ENCODE results near the gene NETO1.

NETO1 gene

DNA sequence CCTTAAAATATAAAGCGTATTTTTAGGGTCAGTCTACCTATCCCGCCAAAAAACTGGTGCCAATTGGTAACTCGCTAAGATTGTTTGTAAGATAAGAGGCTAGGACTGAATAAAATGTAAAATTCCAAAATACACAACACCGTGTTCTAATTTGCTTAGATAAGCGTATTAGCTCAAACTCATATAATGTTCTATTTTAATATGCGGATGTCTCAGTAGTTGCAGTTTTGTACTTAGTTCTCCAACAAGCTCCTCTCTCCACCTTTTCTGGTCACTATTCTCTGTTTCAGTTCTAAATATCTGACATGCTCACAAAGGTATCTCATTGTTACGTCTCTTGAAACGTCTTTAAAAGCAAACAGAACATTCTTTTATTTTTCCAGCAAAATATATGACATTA is 24.0 kb downstream of the NETO1 start:
- H3K27ac ChIP-seq, result no peak overlapping the region
- H3K4me3 ChIP-seq (ENCODE audit: low read depth in 1 of 2, low read length in 1 of 2), result no peak overlapping the region
- H3K4me1 ChIP-seq (ENCODE audit: control insufficient read depth in 1 of 2, insufficient read depth in 1 of 2, low read depth in 1 of 2, low read length in 1 of 2), result no peaks in the 10 kb centered on the region
- TF ChIP-seq, protein P1, sequence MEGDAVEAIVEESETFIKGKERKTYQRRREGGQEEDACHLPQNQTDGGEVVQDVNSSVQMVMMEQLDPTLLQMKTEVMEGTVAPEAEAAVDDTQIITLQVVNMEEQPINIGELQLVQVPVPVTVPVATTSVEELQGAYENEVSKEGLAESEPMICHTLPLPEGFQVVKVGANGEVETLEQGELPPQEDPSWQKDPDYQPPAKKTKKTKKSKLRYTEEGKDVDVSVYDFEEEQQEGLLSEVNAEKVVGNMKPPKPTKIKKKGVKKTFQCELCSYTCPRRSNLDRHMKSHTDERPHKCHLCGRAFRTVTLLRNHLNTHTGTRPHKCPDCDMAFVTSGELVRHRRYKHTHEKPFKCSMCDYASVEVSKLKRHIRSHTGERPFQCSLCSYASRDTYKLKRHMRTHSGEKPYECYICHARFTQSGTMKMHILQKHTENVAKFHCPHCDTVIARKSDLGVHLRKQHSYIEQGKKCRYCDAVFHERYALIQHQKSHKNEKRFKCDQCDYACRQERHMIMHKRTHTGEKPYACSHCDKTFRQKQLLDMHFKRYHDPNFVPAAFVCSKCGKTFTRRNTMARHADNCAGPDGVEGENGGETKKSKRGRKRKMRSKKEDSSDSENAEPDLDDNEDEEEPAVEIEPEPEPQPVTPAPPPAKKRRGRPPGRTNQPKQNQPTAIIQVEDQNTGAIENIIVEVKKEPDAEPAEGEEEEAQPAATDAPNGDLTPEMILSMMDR (IDR thresholded peaks at IDR 0.05), result no peak
- H3K27me3 ChIP-seq, result no peaks in the 10 kb centered on the region
- no peaks in the 10 kb centered on the region for H3K36me3 ChIP-seq
- H3K9me3 ChIP-seq, result no peaks in the 10 kb centered on the region

DNA sequence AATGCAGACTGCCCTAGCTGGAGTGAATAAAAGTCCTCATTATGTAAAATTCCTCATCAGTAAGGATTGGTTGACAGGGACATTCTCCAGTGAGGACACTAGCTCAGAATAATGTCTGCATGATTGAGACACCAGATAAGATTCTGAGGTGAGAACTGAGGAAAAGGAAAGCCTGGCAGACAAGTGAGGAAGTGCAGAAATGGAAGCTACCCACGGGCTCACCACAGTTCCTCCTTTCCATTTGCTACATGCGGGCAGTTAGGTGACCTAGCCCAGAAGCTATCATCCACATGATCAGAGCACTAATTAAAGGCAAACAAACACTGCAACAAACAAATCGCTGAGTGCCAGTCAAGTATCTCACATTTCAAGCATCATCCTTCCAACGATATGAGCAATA is 27.7 kb downstream of the NETO1 start:
- H3K27me3 ChIP-seq, result no peaks in the 10 kb centered on the region
- H3K4me3 ChIP-seq (ENCODE audit: low read depth in 1 of 2, low read length in 1 of 2), result no peak overlapping the region
- H3K9me3 ChIP-seq, result no peaks in the 10 kb centered on the region
- no peaks in the 10 kb centered on the region for H3K36me3 ChIP-seq
- TF ChIP-seq, protein P1 (IDR thresholded peaks at IDR 0.05), result no peak
- no peaks in the 10 kb centered on the region for H3K4me1 ChIP-seq (ENCODE audit: control insufficient read depth in 1 of 2, insufficient read depth in 1 of 2, low read depth in 1 of 2, low read length in 1 of 2)
- H3K27ac ChIP-seq, result no peak overlapping the region

DNA sequence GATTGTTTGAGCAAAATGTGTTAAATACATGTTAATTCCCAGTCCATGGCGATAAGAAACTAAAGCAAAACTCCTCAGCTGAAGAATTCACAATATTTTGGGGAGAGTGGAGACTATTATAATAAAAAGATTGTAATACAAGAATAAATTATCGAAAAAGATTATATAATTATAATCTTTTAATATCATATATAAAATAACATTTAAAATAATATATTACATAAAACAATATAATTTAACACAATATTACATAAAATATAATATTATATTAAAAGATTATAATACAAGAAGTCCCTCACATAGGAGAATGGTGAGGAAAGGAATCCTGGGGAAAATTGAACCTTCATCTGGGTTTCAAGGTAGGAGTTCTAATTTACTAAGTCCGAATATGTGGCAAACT is 33.1 kb downstream of the NETO1 start:
- no peaks in the 10 kb centered on the region for H3K4me1 ChIP-seq (ENCODE audit: control insufficient read depth in 1 of 2, insufficient read depth in 1 of 2, low read depth in 1 of 2, low read length in 1 of 2)
- TF ChIP-seq, protein P1 (IDR thresholded peaks at IDR 0.05), result no peak

DNA sequence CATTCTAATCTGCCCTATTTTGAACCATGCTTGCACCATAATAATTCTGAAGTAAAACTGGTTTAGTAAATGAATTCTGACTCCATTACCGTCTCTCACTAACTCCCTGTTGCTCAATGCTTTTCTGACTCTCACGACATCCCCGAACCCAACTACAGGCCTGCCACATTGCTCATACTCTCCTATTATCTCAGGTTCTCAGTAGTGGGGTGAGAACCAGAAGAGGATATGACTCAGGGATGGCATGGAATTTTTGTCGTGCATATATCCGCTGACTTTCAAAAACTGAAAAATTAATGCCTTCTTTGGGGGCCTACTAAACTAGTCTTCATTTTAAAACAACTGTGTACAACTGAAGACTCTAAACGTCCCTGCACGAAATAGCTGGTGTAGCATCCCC is 34.3 kb downstream of the NETO1 start:
- Histone ChIP-seq H3K27ac (no peak overlapping the region), H3K27me3 (no peaks in the 10 kb centered on the region)

More for the DNA sequence above, 33.1 kb downstream of the NETO1 start:
- Histone ChIP-seq H3K27ac (no peak overlapping the region), H3K4me3 (ENCODE audit: low read depth in 1 of 2, low read length in 1 of 2) (no peak overlapping the region), H3K9me3 (no peaks in the 10 kb centered on the region), H3K27me3 (no peaks in the 10 kb centered on the region), H3K36me3 (no peaks in the 10 kb centered on the region)

DNA sequence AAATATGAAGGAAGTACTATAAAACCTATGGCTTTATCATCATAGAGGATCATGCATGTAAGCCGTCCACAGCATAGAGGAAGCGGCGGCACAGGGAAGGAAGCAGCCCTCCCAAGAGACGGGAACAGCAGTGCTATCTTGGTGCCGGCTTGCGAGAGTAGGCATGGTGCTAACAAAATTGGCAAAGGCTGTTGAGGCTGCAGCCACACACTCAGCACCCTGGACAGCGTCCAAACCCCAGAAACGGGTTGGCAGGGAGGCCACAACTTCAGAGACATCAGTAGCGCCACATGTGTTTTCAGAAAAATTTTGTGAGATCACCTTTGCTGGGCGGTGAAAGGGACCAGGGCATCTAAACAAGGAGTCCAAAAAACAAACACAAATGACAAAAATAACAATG is 37.7 kb downstream of the NETO1 start:
- H3K27ac ChIP-seq, result no peak overlapping the region
- H3K4me1 ChIP-seq (ENCODE audit: control insufficient read depth in 1 of 2, insufficient read depth in 1 of 2, low read depth in 1 of 2, low read length in 1 of 2), result no peaks in the 10 kb centered on the region
- TF ChIP-seq, protein P1 (IDR thresholded peaks at IDR 0.05), result no peak
- no peak overlapping the region for H3K4me3 ChIP-seq (ENCODE audit: low read depth in 1 of 2, low read length in 1 of 2)
- H3K27me3 ChIP-seq, result no peaks in the 10 kb centered on the region
- no peaks in the 10 kb centered on the region for H3K9me3 ChIP-seq
- no peaks in the 10 kb centered on the region for H3K36me3 ChIP-seq

More for the DNA sequence above, 34.3 kb downstream of the NETO1 start:
- TF ChIP-seq, protein P1 (IDR thresholded peaks at IDR 0.05), result no peak
- Histone ChIP-seq H3K4me1 (ENCODE audit: control insufficient read depth in 1 of 2, insufficient read depth in 1 of 2, low read depth in 1 of 2, low read length in 1 of 2) (no peaks in the 10 kb centered on the region), H3K4me3 (ENCODE audit: low read depth in 1 of 2, low read length in 1 of 2) (no peak overlapping the region), H3K36me3 (no peaks in the 10 kb centered on the region), H3K9me3 (no peaks in the 10 kb centered on the region)

DNA sequence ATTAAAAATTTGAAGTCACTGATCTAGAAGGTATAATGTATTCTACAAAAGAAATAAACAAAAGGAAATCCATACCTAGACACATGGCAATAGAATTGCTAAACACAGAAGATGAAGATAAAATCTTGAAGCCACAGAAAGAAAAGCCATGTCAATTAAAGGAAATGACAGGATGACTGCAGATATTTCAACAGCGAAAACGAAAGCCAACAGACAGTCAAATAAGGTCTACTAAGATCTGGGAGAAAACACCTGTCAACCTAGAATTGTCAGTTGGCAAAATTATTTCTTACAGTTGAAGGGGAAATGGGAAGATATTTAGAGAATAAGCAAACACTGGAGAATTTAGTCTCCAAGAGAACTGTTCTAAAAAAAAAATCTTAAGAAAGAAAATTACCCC is 39.2 kb downstream of the NETO1 start:
- Histone ChIP-seq H3K4me1 (ENCODE audit: control insufficient read depth in 1 of 2, insufficient read depth in 1 of 2, low read depth in 1 of 2, low read length in 1 of 2) (no peaks in the 10 kb centered on the region), H3K4me3 (ENCODE audit: low read depth in 1 of 2, low read length in 1 of 2) (no peak overlapping the region), H3K36me3 (no peaks in the 10 kb centered on the region), H3K27ac (no peak overlapping the region), H3K27me3 (no peaks in the 10 kb centered on the region), H3K9me3 (no peaks in the 10 kb centered on the region)
- TF ChIP-seq, protein P1 (IDR thresholded peaks at IDR 0.05), result no peak
